Gastrocnemius medialis (tissue), 4 donors: Measurements from ENCODE around the gene KHDRBS2.

Experiments
- CTCF ChIP-seq, 5 experiments: fragments of 450-650 bp in 3 of 5; fragments of 200-600 bp in 2 of 5; sonication (generic) in 2 of 5; IDR thresholded peaks in 4 of 5; conservative IDR thresholded peaks in 1 of 5; 1 replicate in 4 of 5; 2 replicates in 1 of 5; pipeline ENCODE4 v1.5.1; 2016 to 2019; ENCODE audit warnings: antibody characterized with exemption in 5 of 5, mild to moderate bottlenecking in 3 of 5, moderate library complexity in 3 of 5
- POLR2A ChIP-seq, 2 donors: fragments of 450-650 bp; IDR thresholded peaks; one replicate each; pipeline ENCODE4 v1.6.1; 2017; ENCODE audit warnings: antibody characterized with exemption in 2 of 2, mild to moderate bottlenecking in 2 of 2, moderate library complexity in 2 of 2

DNA sequence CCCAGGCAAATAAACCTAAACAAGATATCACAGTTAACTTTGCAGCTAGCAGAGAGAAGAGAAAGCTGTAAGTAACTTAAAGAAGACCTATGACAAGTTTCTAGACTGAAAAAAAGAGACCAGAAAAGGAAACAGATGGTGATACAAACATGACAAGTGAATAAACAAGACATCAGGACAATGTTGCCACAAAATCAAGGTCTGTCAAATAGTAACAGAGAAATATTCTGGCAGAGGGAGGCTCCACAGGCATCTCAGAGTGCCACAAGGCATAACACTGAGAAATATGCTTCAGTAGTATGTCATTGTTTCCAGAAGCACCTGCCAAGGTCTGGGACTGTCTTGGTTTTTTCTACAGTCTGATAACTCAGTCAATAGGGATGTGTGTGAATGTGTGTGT is 332.2 kb downstream of the KHDRBS2 start:
- TF ChIP-seq CTCF (IDR thresholded peaks at IDR 0.05 in 4 of 5, conservative IDR thresholded peaks at IDR 0.05 in 1 of 5) (no peak), POLR2A (IDR thresholded peaks at IDR 0.05) (no peak)
